ENCODE measurements around the gene THADA. TPM values are rescaled to one million over a fixed set of nuclear protein-coding genes. Genes with fewer than 3 reads are reported as not detected.

Gene THADA
- total and polyA plus RNA-seq, 8 donors, result 32.9 to 42.7 (median 37.2) TPM

DNA sequence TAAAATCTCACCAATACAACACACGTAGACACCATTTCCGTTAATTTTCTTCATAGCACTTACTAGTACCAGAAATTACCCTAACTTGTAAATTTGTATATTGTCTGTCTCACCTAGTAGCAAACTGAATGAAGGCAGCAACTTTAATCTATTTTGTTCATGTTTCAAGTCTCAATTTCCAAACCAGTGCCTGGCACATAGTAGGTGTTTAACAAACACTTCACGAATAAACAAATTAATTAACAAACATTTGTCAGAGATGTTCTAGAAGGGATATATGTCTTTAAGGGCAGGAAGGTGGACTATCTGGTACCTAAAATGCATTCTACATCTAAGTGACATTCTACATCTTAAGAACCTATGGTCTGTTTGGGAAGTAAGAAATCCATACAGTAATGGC lies 963 bp downstream of the THADA start:
- TF ChIP-seq, protein P1, sequence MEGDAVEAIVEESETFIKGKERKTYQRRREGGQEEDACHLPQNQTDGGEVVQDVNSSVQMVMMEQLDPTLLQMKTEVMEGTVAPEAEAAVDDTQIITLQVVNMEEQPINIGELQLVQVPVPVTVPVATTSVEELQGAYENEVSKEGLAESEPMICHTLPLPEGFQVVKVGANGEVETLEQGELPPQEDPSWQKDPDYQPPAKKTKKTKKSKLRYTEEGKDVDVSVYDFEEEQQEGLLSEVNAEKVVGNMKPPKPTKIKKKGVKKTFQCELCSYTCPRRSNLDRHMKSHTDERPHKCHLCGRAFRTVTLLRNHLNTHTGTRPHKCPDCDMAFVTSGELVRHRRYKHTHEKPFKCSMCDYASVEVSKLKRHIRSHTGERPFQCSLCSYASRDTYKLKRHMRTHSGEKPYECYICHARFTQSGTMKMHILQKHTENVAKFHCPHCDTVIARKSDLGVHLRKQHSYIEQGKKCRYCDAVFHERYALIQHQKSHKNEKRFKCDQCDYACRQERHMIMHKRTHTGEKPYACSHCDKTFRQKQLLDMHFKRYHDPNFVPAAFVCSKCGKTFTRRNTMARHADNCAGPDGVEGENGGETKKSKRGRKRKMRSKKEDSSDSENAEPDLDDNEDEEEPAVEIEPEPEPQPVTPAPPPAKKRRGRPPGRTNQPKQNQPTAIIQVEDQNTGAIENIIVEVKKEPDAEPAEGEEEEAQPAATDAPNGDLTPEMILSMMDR (IDR thresholded peaks at IDR 0.05), result no peak
- H3K4me3 ChIP-seq, result peak overlapping the region; percentile 60 to 83
- H3K9me3 ChIP-seq, result no peaks in the 10 kb centered on the region
- no peak for ATAC-seq
- no peaks in the 10 kb centered on the region for H3K27me3 ChIP-seq
- no peak for DNase-seq
- peaks cover 0 to 22% of the 10 kb centered on the region in 2 donors for H3K36me3 ChIP-seq
- peaks cover 10 to 30% of the 10 kb centered on the region in 2 donors for H3K4me1 ChIP-seq
- H3K27ac ChIP-seq, result peak overlapping the region in 1 of 2 donors; percentile 92
- intact Hi-C loops (cut with DNase I), result no loop called here

- Histone ChIP-seq H3K27ac (peak overlapping the region in 1 of 2 donors; percentile 2), H3K27me3 (no peaks in the 10 kb centered on the region), H3K4me3 (no peak overlapping the region), H3K4me1 (peaks cover 10 to 30% of the 10 kb centered on the region in 2 donors), H3K36me3 (peaks cover 0 to 32% of the 10 kb centered on the region in 2 donors), H3K9me3 (no peaks in the 10 kb centered on the region)
- peak; percentile 74 for ATAC-seq
- DNase-seq, result peak in 2 of 4 donors; percentile 46 to 66
- TF ChIP-seq, protein P1 (IDR thresholded peaks at IDR 0.05), result no peak
- intact Hi-C loops (cut with DNase I), result no loop called here
Measured at GRCh38 chr2:43593254-43593653, 2.6 kb downstream of the THADA start.

DNA sequence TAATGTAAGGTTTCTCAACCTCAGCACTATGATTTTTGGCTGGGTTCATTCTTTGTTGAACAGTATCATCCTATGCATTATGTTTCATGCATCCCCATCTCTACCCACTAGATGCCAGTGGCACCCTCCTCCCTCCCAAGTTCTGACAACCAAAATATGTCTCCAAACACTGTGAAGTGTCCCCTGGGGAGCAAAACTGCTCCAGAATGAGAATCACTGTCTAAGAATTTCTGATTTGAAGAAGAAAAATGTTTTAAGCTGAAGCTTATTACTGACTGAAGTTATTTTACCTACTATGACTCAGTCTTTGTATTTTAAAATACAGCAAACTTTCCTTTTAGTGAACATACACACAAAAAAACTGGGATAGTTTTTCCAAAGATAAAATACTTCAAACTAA lies 3.4 kb downstream of the THADA start:
- TF ChIP-seq, protein P1 (IDR thresholded peaks at IDR 0.05), result no peak
- H3K9me3 ChIP-seq, result no peaks in the 10 kb centered on the region
- H3K27ac ChIP-seq, result no peak overlapping the region
- H3K4me3 ChIP-seq, result no peak overlapping the region
- no peak for DNase-seq
- no peak for ATAC-seq
- H3K4me1 ChIP-seq, result peaks cover 10 to 30% of the 10 kb centered on the region in 2 donors
- intact Hi-C loops (cut with DNase I), result no loop called here
- no peaks in the 10 kb centered on the region for H3K27me3 ChIP-seq
- H3K36me3 ChIP-seq, result peaks cover 0 to 32% of the 10 kb centered on the region in 2 donors

GRCh38 chr2:43585708-43586107 lies 10.1 kb downstream of the THADA start:
- H3K4me1 ChIP-seq, result no peaks in the 10 kb centered on the region
- DNase-seq, result no peak
- peaks cover 0 to 79% of the 10 kb centered on the region in 2 donors for H3K36me3 ChIP-seq
- ATAC-seq, result no peak
- H3K9me3 ChIP-seq, result no peaks in the 10 kb centered on the region
- TF ChIP-seq, protein P1 (IDR thresholded peaks at IDR 0.05), result no peak
- no peak overlapping the region for H3K4me3 ChIP-seq
- intact Hi-C loops (cut with DNase I), result no loop called here
- H3K27ac ChIP-seq, result no peak overlapping the region
- no peaks in the 10 kb centered on the region for H3K27me3 ChIP-seq

- peaks cover 0 to 91% of the 10 kb centered on the region in 2 donors for H3K36me3 ChIP-seq
- no peaks in the 10 kb centered on the region for H3K9me3 ChIP-seq
- no peaks in the 10 kb centered on the region for H3K27me3 ChIP-seq
- TF ChIP-seq, protein P1 (IDR thresholded peaks at IDR 0.05), result no peak
- no peak overlapping the region for H3K4me3 ChIP-seq
- intact Hi-C loops (cut with DNase I), result no loop called here
- DNase-seq (no peak), ATAC-seq (no peak)
- no peak overlapping the region for H3K27ac ChIP-seq
- H3K4me1 ChIP-seq, result no peaks in the 10 kb centered on the region
Measured at GRCh38 chr2:43579275-43579981, 16.4 kb downstream of the THADA start.
